ENCODE results near the gene GCN1.

Gene GCN1

GRCh38 chr12:120225200-120225558, 30.7 kb upstream of the GCN1 start:
- FAIRE-seq (no peak), DNase-seq (ENCODE audit: insufficient read length, low spot score) (no peak)

GRCh38 chr12:120224304-120225199, 30.0 kb upstream of the GCN1 start:
- TF ChIP-seq POLR2A (IDR thresholded peaks at IDR 0.05; ENCODE audit: low read depth, low read length): no peak
- FAIRE-seq (no peak), DNase-seq (ENCODE audit: insufficient read length, low spot score) (no peak)

More at GRCh38 chr12:120225200-120225558, 30.7 kb upstream of the GCN1 start:
- no peak for TF ChIP-seq POLR2A (IDR thresholded peaks at IDR 0.05; ENCODE audit: low read depth, low read length)

GRCh38 chr12:120223458-120224303, 29.2 kb upstream of the GCN1 start:
- FAIRE-seq: no peak
- no peak for TF ChIP-seq POLR2A (IDR thresholded peaks at IDR 0.05; ENCODE audit: low read depth, low read length)

GRCh38 chr12:120222288-120222832, 27.8 kb upstream of the GCN1 start:
- DNase-seq (ENCODE audit: insufficient read length, low spot score) (no peak), FAIRE-seq (no peak)
- TF ChIP-seq POLR2A (IDR thresholded peaks at IDR 0.05; ENCODE audit: low read depth, low read length): no peak

More at GRCh38 chr12:120223458-120224303, 29.2 kb upstream of the GCN1 start:
- DNase-seq (ENCODE audit: insufficient read length, low spot score): no peak

GRCh38 chr12:120221576-120221900, 27.0 kb upstream of the GCN1 start:
- no peak for TF ChIP-seq POLR2A (IDR thresholded peaks at IDR 0.05; ENCODE audit: low read depth, low read length)
- DNase-seq (ENCODE audit: insufficient read length, low spot score): no peak
- no peak for FAIRE-seq

GRCh38 chr12:120220838-120221575, 26.5 kb upstream of the GCN1 start:
- DNase-seq (ENCODE audit: insufficient read length, low spot score) (no peak), FAIRE-seq (no peak)
- no peak for TF ChIP-seq POLR2A (IDR thresholded peaks at IDR 0.05; ENCODE audit: low read depth, low read length)

GRCh38 chr12:120218680-120219606, 24.4 kb upstream of the GCN1 start:
- FAIRE-seq (no peak), DNase-seq (ENCODE audit: insufficient read length, low spot score) (no peak)
- no peak for TF ChIP-seq POLR2A (IDR thresholded peaks at IDR 0.05; ENCODE audit: low read depth, low read length)

- TF ChIP-seq POLR2A (IDR thresholded peaks at IDR 0.05; ENCODE audit: low read depth, low read length): no peak
- FAIRE-seq (no peak), DNase-seq (ENCODE audit: insufficient read length, low spot score) (no peak)
Measured at GRCh38 chr12:120216742-120217605, 22.5 kb upstream of the GCN1 start.

- FAIRE-seq (no peak), DNase-seq (ENCODE audit: insufficient read length, low spot score) (no peak)
- TF ChIP-seq POLR2A (IDR thresholded peaks at IDR 0.05; ENCODE audit: low read depth, low read length): no peak
Measured at GRCh38 chr12:120215766-120216735, 21.5 kb upstream of the GCN1 start.

- DNase-seq (ENCODE audit: insufficient read length, low spot score) (no peak), FAIRE-seq (no peak)
Measured at GRCh38 chr12:120215357-120215735, 20.8 kb upstream of the GCN1 start.

More at GRCh38 chr12:120215357-120215735, 20.8 kb upstream of the GCN1 start:
- no peak for TF ChIP-seq POLR2A (IDR thresholded peaks at IDR 0.05; ENCODE audit: low read depth, low read length)
